Gastroesophageal sphincter (tissue), 4 donors: Measurements from ENCODE around the gene REPIN1. TPM values are rescaled to one million over a fixed set of nuclear protein-coding genes. Genes with fewer than 3 reads are reported as not detected.

Source experiments
- ATAC-seq: fragments of 150-250 bp; one replicate; pipeline ENCODE4 v1.9.1; 2016; ENCODE audit warnings: mild to moderate bottlenecking, moderate library complexity
- H3K27ac ChIP-seq, 4 donors: fragments of 200-600 bp; sonication (generic) in 3 of 4; 1 replicate in 3 of 4; 2 replicates in 1 of 4; pipeline ENCODE4 v1.5.1; 2016 to 2019
- H3K27me3 ChIP-seq: fragments of 200-600 bp; sonication (generic); one replicate; pipeline ENCODE4 v1.5.1; 2019
- H3K36me3 ChIP-seq, 2 donors: fragments of 200-600 bp; sonication (generic); one replicate each; pipeline ENCODE4 v1.5.1; 2019; ENCODE audit warnings: control low read depth in 1 of 2
- H3K4me1 ChIP-seq, 3 donors: fragments of 200-600 bp; sonication (generic); 1 replicate in 2 of 3; 2 replicates in 1 of 3; pipeline ENCODE4 v1.5.1; 2016 to 2019; ENCODE audit warnings: control low read depth in 2 of 3
- H3K4me3 ChIP-seq, 2 donors: fragments of 200-600 bp; sonication (generic); one replicate each; pipeline ENCODE4 v1.5.1; 2019; ENCODE audit warnings: mild to moderate bottlenecking in 1 of 2, moderate library complexity in 1 of 2
- H3K9me3 ChIP-seq, 3 donors: fragments of 200-600 bp; sonication (generic); one replicate each; pipeline ENCODE4 v1.5.1; 2017 to 2019; ENCODE audit warnings: control low read depth in 2 of 3
- CTCF ChIP-seq, 4 experiments: fragments of 200-600 bp in 2 of 4; fragments of 450-650 bp in 2 of 4; sonication (generic) in 1 of 4; IDR thresholded peaks; one replicate each; pipeline ENCODE4 v1.5.1; 2017 to 2019; ENCODE audit warnings: antibody characterized with exemption in 4 of 4, mild to moderate bottlenecking in 2 of 4, moderate library complexity in 2 of 4
- EP300 ChIP-seq: sonication (generic); formaldehyde crosslinking; IDR thresholded peaks from one replicate; pipeline ENCODE4 v1.6.1; 2017; ENCODE audit warnings: antibody characterized with exemption, mild to moderate bottlenecking
- POLR2A ChIP-seq, 2 donors: fragments of 450-650 bp; IDR thresholded peaks; one replicate each; pipeline ENCODE4 v1.6.1; 2017; ENCODE audit warnings: antibody characterized with exemption in 2 of 2, mild to moderate bottlenecking in 2 of 2, moderate library complexity in 1 of 2
- POLR2AphosphoS5 ChIP-seq: sonication (generic); formaldehyde crosslinking; IDR thresholded peaks from one replicate; pipeline ENCODE4 v1.6.1; 2017; ENCODE audit warnings: antibody characterized with exemption
- WGBS, 2 donors: methylation state at CpG; one replicate each; pipeline ENCODE4 v1.1.5; 2018; ENCODE audit warnings: low coverage in 1 of 2; 5-methylcytosine and 5-hydroxymethylcytosine counted together
- total RNA-seq, 4 donors: library from RNA; depleted of rRNA; stranded (reverse); fragments of >200 nt; gene quantifications; one replicate each; pipeline ENCODE4 v1.1.0, GENCODE V29; 2016

REPIN1 gene
- total RNA-seq, 4 donors from 2014 or later = 72.7 to 132 (median 102) TPM

GRCh38 chr7:150376560-150376959 lies 7.9 kb downstream of the REPIN1 start:
- TF ChIP-seq CTCF (IDR thresholded peaks at IDR 0.05) (no peak), EP300 (no peak), POLR2A (IDR thresholded peaks at IDR 0.05) (no peak), POLR2AphosphoS5 (no peak)
- no peaks in the 10 kb centered on the region for H3K9me3 ChIP-seq
- H3K27me3 ChIP-seq = no peaks in the 10 kb centered on the region
- peak overlapping the region in 2 of 4 donors; percentile 23 to 96 for H3K27ac ChIP-seq
- ATAC-seq = no peak
- peaks cover 0 to 37% of the 10 kb centered on the region in 2 donors for H3K36me3 ChIP-seq
- 80 to 100% methylated on average over 1 to 6 of the region's 6 CpGs for WGBS, 2 donors
- no peak overlapping the region for H3K4me3 ChIP-seq
- H3K4me1 ChIP-seq = peaks cover 0 to 59% (median 9%) of the 10 kb centered on the region in 3 donors

GRCh38 chr7:150377196-150377595 lies 8.6 kb downstream of the REPIN1 start:
- no peaks in the 10 kb centered on the region for H3K9me3 ChIP-seq
- peaks cover 0 to 60% (median 9%) of the 10 kb centered on the region in 3 donors for H3K4me1 ChIP-seq
- TF ChIP-seq EP300 = no peak
- TF ChIP-seq CTCF (IDR thresholded peaks at IDR 0.05) = no peak
- TF ChIP-seq POLR2A (IDR thresholded peaks at IDR 0.05) = no peak
- TF ChIP-seq POLR2AphosphoS5 = no peak
- H3K36me3 ChIP-seq = peaks cover 0 to 31% of the 10 kb centered on the region in 2 donors
- no peak for ATAC-seq
- peak overlapping the region in 3 of 4 donors; percentile 94 to 96 (median 95) for H3K27ac ChIP-seq
- H3K27me3 ChIP-seq = no peaks in the 10 kb centered on the region
- H3K4me3 ChIP-seq = no peak overlapping the region
- WGBS, 2 donors = 41 to 78% methylated on average over 1 to 3 of the region's 3 CpGs

GRCh38 chr7:150377635-150378034 lies 9.0 kb downstream of the REPIN1 start:
- H3K36me3 ChIP-seq = peaks cover 0 to 26% of the 10 kb centered on the region in 2 donors
- no peaks in the 10 kb centered on the region for H3K27me3 ChIP-seq
- 25 to 44% methylated on average over 2 to 3 of the region's 4 CpGs for WGBS, 2 donors
- no peak for ATAC-seq
- H3K9me3 ChIP-seq = no peaks in the 10 kb centered on the region
- peak overlapping the region in 3 of 4 donors; percentile 94 to 96 (median 95) for H3K27ac ChIP-seq
- peaks cover 0 to 61% (median 9%) of the 10 kb centered on the region in 3 donors for H3K4me1 ChIP-seq
- TF ChIP-seq POLR2AphosphoS5 (no peak), EP300 (no peak), CTCF (IDR thresholded peaks at IDR 0.05) (no peak), POLR2A (IDR thresholded peaks at IDR 0.05) (no peak)
- H3K4me3 ChIP-seq = no peak overlapping the region

- TF ChIP-seq POLR2A (IDR thresholded peaks at IDR 0.05) (no peak), CTCF (IDR thresholded peaks at IDR 0.05) (peak in 1 of 4 experiments; percentile 22), POLR2AphosphoS5 (no peak), EP300 (no peak)
- Histone ChIP-seq H3K4me3 (peak overlapping the region; percentile 70 to 91), H3K27ac (peak overlapping the region; percentile 75 to 96 (median 94)), H3K36me3 (peaks cover 0 to 20% of the 10 kb centered on the region in 2 donors), H3K4me1 (peaks cover 0 to 61% (median 9%) of the 10 kb centered on the region in 3 donors), H3K9me3 (no peaks in the 10 kb centered on the region), H3K27me3 (no peaks in the 10 kb centered on the region)
- ATAC-seq = peak; percentile 26
- 6 to 13% methylated on average over 9 to 10 of the region's 32 CpGs for WGBS, 2 donors
Measured at GRCh38 chr7:150378115-150378852, 9.7 kb downstream of the REPIN1 start.
